Measurements from ENCODE around the gene CLNK.
A peak's percentile ranks its signal among the peaks of the same experiment; 100 is the strongest.

Gene CLNK

GRCh38 chr4:10607206-10607605, 77.4 kb downstream of the CLNK start:
- no peak for DNase-seq

GRCh38 chr4:10606483-10607155, 77.9 kb downstream of the CLNK start:
- no peak for DNase-seq

- no peak for DNase-seq
These were observed 78.7 kb downstream of the CLNK start for GRCh38 chr4:10605746-10606482.

- no peak for DNase-seq
These were observed 79.5 kb downstream of the CLNK start for GRCh38 chr4:10605031-10605430.

GRCh38 chr4:10599574-10599973, 85.0 kb downstream of the CLNK start:
- DNase-seq = no peak

- DNase-seq = no peak
These were observed 85.7 kb downstream of the CLNK start for GRCh38 chr4:10598829-10599228.

GRCh38 chr4:10596586-10597290, 87.8 kb downstream of the CLNK start:
- DNase-seq = no peak

GRCh38 chr4:10593130-10593529, 91.4 kb downstream of the CLNK start:
- no peak for DNase-seq

- DNase-seq = no peak
These were observed 93.7 kb downstream of the CLNK start for GRCh38 chr4:10590896-10591295.

GRCh38 chr4:10589799-10590198, 94.8 kb downstream of the CLNK start:
- DNase-seq = no peak

GRCh38 chr4:10589321-10589720, 95.2 kb downstream of the CLNK start:
- no peak for DNase-seq

- no peak for DNase-seq
These were observed 96.9 kb downstream of the CLNK start for GRCh38 chr4:10587697-10588096.

- no peak for DNase-seq
These were observed 97.3 kb downstream of the CLNK start for GRCh38 chr4:10587296-10587695.

- no peak for DNase-seq
These were observed 100.5 kb downstream of the CLNK start for GRCh38 chr4:10584042-10584441.

- no peak for DNase-seq
These were observed 101.6 kb downstream of the CLNK start for GRCh38 chr4:10582951-10583350.

GRCh38 chr4:10582059-10582686, 102.4 kb downstream of the CLNK start:
- DNase-seq = peak; percentile 70

- DNase-seq = no peak
These were observed 103.5 kb downstream of the CLNK start for GRCh38 chr4:10581022-10581421.

- DNase-seq = no peak
These were observed 104.9 kb downstream of the CLNK start for GRCh38 chr4:10579648-10580047.

- DNase-seq = no peak
These were observed 106.8 kb downstream of the CLNK start for GRCh38 chr4:10577508-10578426.

- no peak for DNase-seq
These were observed 107.5 kb downstream of the CLNK start for GRCh38 chr4:10577018-10577417.

- DNase-seq = no peak
These were observed 108.3 kb downstream of the CLNK start for GRCh38 chr4:10576236-10576635.

- DNase-seq = no peak
These were observed 109.2 kb downstream of the CLNK start for GRCh38 chr4:10575414-10575813.

All from NCI-H1694 treated with DMSO at 0.1 percent for 48 hours (cell line).